ENCODE results near the gene DCTN1. TPM values are rescaled to one million over a fixed set of nuclear protein-coding genes. Genes with fewer than 3 reads are reported as not detected.
A peak's percentile ranks its signal among the peaks of the same experiment; 100 is the strongest.
"Not testable (repeated sequence)": the region's sequence is repeated elsewhere in the genome, so short reads cannot be mapped to it uniquely, and the experiment has no call there.

DCTN1 gene
- polyA plus RNA-seq, 1 experiment: 193 TPM

DNA sequence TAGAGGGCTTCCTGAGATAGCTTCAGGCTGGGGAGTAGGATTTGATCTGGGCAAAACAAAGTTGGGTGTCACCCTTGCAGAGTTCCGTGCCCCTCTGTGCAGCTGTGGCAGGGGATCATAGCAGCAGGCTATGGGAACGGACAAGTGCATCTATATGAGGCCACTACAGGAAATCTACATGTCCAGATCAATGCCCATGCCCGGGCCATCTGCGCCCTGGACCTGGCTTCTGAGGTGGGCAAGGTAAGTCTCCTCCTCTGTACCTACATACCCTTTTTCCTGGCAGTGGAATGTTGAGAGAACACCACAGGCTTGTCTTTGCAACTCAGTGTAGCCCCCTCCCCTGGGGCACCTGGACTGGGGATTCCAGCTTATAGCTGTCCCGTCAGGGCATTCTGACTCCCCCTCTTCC lies 44.9 kb upstream of the DCTN1 start:
- ChIA-PET CTCF (interaction anchor here (0.7 kb wide), 1 partner anchor 90 kb away, joined by 4 read pairs; no protein-coding TSS in a partner anchor), POLR2A (no interaction called here)
- no peak for DNase-seq (ENCODE audit: low read depth)
- TF ChIP-seq CTCF (IDR thresholded peaks at IDR 0.05; ENCODE audit: insufficient read depth, low read depth, low read length): no peak
- Histone ChIP-seq H3K4me3 (ENCODE audit: low read depth, low read length) (no peak overlapping the region), H3K27me3 (ENCODE audit: control insufficient read depth, insufficient read depth, low read length) (no peaks in the 10 kb centered on the region), H3K36me3 (ENCODE audit: control insufficient read depth, insufficient read depth, low read length) (peaks cover 23% of the 10 kb centered on the region)

GRCh38 chr2:74424139-74424992 lies 44.3 kb upstream of the DCTN1 start:
- ChIA-PET POLR2A (interaction anchor here (0.6 kb wide), 1 partner anchor 11 kb away, joined by 5 read pairs; no protein-coding TSS in a partner anchor), CTCF (interaction anchor here (0.6 to 0.7 kb wide), 2 partner anchors 26 to 89 kb away, joined by 3 to 4 read pairs; no protein-coding TSS in a partner anchor)
- Histone ChIP-seq H3K4me3 (ENCODE audit: low read depth, low read length) (no peak overlapping the region), H3K27me3 (ENCODE audit: control insufficient read depth, insufficient read depth, low read length) (no peaks in the 10 kb centered on the region), H3K36me3 (ENCODE audit: control insufficient read depth, insufficient read depth, low read length) (peaks cover 20% of the 10 kb centered on the region)
- no peak for DNase-seq (ENCODE audit: low read depth)
- no peak for TF ChIP-seq CTCF (IDR thresholded peaks at IDR 0.05; ENCODE audit: insufficient read depth, low read depth, low read length)

DNA sequence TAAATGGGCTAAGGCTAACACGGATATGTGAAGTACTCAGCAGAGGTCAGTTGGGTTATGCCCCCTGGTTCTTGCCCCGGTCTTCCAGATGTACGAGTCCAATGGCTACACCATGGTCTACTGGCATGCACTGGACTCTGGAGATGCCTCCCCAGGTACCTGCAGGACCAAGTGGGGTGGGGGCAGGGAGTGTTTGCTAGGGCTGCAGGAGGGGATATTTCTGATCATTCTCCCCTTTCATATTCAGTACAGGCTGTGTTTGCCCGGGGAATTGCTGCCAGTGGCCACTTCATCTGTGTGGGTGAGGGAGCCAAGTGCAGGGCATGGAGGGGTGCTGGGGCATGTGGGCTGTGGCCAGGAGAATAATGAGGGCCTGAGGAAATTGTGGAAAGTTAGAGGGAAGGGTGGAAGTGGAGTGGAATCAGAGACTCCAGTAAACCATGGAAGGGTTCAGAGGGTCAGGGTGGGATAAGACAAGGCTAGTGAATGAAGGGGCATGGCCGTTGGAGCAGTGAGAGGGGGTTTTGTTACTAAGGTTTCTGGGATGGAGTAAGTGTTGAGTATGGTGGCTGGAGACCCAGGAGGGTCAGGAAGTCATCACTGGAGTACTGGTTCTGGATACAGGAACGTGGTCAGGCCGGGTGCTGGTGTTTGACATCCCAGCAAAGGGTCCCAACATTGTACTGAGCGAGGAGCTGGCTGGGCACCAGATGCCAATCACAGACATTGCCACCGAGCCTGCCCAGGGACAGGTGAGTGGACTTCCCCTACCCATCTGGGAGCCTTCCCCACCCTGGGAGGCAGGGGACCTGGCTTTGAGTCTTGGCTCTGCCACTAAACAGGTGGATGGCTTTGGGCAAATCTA lies 43.4 kb upstream of the DCTN1 start:
- Histone ChIP-seq H3K36me3 (ENCODE audit: control insufficient read depth, insufficient read depth, low read length) (peaks cover 14% of the 10 kb centered on the region), H3K4me3 (ENCODE audit: low read depth, low read length) (no peak overlapping the region), H3K27me3 (ENCODE audit: control insufficient read depth, insufficient read depth, low read length) (no peaks in the 10 kb centered on the region)
- POLR2A ChIA-PET: no interaction called here
- TF ChIP-seq CTCF (IDR thresholded peaks at IDR 0.05; ENCODE audit: insufficient read depth, low read depth, low read length): no peak
- CTCF ChIA-PET: no interaction called here
- no peak for DNase-seq (ENCODE audit: low read depth)

DNA sequence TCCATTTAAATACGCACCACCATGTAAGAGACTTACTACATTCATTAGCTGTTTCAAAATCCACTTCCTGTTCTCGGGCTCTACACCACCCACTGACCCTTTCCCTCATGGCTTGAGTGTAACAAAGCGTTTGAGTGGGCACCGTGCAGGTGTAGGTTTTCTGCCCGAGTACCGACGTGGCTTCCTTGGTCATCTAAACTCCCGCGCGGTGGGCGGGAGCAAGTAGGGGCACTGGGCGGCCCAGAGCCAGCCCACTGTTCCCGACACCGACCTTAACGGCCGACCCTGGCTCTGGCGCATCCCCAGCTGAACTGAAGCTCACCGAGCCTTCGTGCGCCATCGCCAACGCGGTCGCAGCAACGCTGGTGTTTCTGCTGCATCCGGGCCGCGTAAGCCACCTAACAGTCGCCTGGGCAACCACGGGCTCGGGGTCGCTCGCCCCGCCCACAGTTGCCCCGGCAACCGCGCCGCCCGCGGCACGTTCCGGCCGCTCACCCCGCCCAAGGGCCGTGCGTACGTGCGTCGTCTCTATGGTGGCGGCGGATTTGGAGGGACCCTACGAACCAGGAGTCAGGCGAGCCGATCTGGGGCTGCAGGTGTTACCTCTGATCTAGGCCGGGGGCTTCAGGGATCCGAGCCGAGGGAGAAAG lies 41.2 kb upstream of the DCTN1 start, which contains the start of the genes C2orf81 and WDR54:
Gene C2orf81, minus strand, starts transcription at position 399 of the 650 bp plus-strand sequence. Its CDS starts 59 bp downstream, at position 340.
Gene WDR54, plus strand, starts transcription at position 510 of the 650 bp plus-strand sequence. CDS start 424 bp downstream, outside the sequence.
- peak; percentile 35 for DNase-seq (ENCODE audit: low read depth)
- ChIA-PET POLR2A (interaction anchor here (0.7 kb wide), 1 partner anchor 86 kb away, joined by 3 read pairs; no protein-coding TSS in a partner anchor), CTCF (interaction anchor here (1.1 kb wide), 1 partner anchor 30 kb away, joined by 3 read pairs; no protein-coding TSS in a partner anchor)
- peak within 1 kb of the TSS; percentile 55 for H3K4me3 ChIP-seq (ENCODE audit: low read depth, low read length)
- H3K36me3 ChIP-seq (ENCODE audit: control insufficient read depth, insufficient read depth, low read length): peaks cover 6% of the 10 kb centered on the region
- no peak for TF ChIP-seq CTCF (IDR thresholded peaks at IDR 0.05; ENCODE audit: insufficient read depth, low read depth, low read length)
- no peaks in the 10 kb centered on the region for H3K27me3 ChIP-seq (ENCODE audit: control insufficient read depth, insufficient read depth, low read length)

DNA sequence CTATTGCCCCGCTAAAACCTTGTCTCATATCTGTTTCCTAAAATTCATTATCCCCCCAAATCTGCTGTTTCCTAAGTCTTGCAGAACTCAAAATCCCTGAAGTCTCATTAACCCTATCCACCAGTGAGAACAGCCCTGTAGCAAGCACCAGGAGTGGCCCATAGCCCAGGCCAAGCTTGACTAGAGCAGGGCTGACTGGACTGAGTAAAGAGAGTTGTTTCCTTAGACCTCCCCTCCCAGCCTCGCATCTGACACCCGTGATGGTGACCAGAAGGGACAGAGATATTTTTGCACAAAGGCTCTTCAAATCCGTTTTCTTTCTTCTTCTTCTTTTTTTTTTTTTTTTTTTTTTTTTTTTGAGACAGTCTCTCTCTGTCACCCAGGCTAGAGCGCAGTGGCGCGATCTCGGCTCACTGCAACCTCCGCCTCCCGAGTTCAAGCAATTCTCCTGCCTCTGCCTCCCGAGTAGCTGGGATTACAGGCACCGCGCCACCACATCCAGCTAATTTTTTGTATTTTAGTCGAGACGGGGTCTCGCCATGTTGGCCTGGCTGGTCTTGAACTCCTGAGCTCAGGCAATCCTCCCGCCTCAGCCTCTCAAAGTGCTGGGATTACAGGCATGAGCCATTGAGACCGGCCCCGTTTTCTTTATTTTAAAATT lies 40.5 kb upstream of the DCTN1 start:
- CTCF ChIA-PET: interaction anchor here (0.7 to 1.1 kb wide), 2 partner anchors 29 to 186 kb away, joined by 3 read pairs; no protein-coding TSS in a partner anchor
- POLR2A ChIA-PET: interaction anchor here (0.7 kb wide), 1 partner anchor 86 kb away, joined by 3 read pairs; no protein-coding TSS in a partner anchor
- not testable (repeated sequence) for H3K27me3 ChIP-seq (ENCODE audit: control insufficient read depth, insufficient read depth, low read length); DNase-seq (ENCODE audit: low read depth); H3K36me3 ChIP-seq (ENCODE audit: control insufficient read depth, insufficient read depth, low read length)
- peak overlapping the region; percentile 55 for H3K4me3 ChIP-seq (ENCODE audit: low read depth, low read length)

Measured in BJ (cell line).